Measurements from ENCODE around the gene CDC42EP2.

- TF ChIP-seq CTCF (IDR thresholded peaks at IDR 0.05) (no peak), POLR2A (IDR thresholded peaks at IDR 0.05) (no peak)
Measured at GRCh38 chr11:65353376-65353775, 38.7 kb downstream of the CDC42EP2 start.
